Skin of body (tissue), 2 donors: ENCODE results near the gene C20orf202. TPM values are rescaled to one million over a fixed set of nuclear protein-coding genes. Genes with fewer than 3 reads are reported as not detected.

ENCODE experiments used
- DNase-seq: peaks from one replicate; lab custom pipeline; 2025; lab: John Stamatoyannopoulos, UW
- total RNA-seq: library from RNA; depleted of rRNA; stranded (reverse); fragments of >200 nt; gene quantifications from one replicate; pipeline ENCODE4 v1.2.3, GENCODE V29; 2014

The C20orf202 gene
- total RNA-seq, 1 donor from 2014 or later = 0.69 TPM

- DNase-seq = no peak
These were observed 18.5 kb upstream of the C20orf202 start, which contains the start of gene TMEM74B for GRCh38 chr20:1184638-1185315. TSS of gene TMEM74B (minus strand) at chr20:1184981. CDS start at chr20:1183801, 1,180 bp downstream.

DNA sequence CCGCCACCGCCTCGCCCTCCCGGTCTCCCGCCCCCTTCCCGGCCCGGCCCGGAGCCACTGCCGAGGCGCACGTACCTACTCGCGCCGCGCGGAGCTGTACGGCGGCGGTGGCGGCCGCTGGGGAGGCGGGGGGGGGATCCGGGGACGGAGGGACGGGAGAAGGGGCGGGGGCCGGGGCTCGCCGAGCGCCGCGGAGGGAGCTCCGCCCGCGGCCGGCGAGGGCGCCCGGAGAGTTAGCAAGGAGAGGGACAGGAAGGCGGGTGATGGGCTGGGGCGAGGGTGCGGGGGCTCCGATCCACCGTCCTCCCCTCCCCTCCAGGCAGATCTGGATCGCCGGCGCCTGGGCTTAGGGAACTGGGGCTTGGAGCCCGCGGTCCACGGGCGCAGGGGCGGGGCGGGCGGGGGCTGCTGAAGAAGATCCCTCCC is 17.9 kb upstream of the C20orf202 start:
- DNase-seq = no peak

- DNase-seq = peak; percentile 11
These were observed 17.4 kb upstream of the C20orf202 start for GRCh38 chr20:1185790-1186334.

DNA sequence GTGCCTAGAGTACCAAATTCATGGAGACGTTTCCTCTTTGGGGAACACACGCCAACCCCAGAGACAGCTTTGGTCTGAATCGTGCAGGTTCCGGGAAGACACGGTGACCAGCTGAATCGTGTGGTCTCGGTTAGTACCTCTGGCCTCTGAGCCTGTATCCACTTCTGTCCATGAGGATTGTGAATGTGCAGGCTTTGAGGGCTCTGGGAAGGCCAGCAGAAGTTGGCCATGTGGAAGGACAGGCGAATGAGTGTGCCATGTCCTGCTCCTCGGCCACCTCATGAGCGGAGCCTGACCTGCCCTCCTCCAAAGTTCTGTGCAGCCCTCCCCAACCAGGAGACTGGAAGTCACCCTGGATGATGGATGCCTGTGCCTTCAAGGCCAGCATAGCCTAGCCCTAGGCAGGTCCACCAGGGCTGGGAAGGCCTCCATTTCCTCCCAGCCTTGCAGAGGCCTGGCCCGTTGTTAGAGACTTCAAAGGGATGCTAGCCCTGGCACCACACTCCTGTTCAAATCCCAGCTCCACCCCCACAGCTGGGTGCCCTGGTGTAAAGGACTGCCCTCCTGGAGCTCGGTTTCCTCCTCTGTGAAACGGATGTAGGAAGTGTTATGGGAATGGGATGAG is 16.8 kb upstream of the C20orf202 start:
- DNase-seq = no peak

GRCh38 chr20:1187605-1188171 is 15.6 kb upstream of the C20orf202 start:
- peak; percentile 19 for DNase-seq

DNA sequence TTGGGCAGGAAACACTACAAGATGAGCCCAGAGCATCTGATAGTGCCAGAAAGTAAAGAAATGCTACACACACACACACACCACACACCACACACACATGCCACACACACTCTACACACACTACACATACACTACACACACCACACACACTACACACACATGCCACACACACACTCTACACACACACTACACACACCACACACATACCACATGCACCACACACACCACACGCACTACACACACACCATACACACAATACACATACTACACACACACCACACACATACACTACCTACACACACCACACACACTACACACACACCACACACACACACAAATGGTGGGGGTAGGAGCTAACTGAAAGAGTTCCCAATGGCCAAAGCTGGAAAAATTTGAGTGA is 14.9 kb upstream of the C20orf202 start:
- no peak for DNase-seq

- no peak for DNase-seq
These were observed 13.4 kb upstream of the C20orf202 start for GRCh38 chr20:1189827-1190226.

- DNase-seq = no peak
These were observed 12.4 kb upstream of the C20orf202 start for GRCh38 chr20:1190847-1191246.

GRCh38 chr20:1191299-1191698 is 12.0 kb upstream of the C20orf202 start:
- no peak for DNase-seq

DNA sequence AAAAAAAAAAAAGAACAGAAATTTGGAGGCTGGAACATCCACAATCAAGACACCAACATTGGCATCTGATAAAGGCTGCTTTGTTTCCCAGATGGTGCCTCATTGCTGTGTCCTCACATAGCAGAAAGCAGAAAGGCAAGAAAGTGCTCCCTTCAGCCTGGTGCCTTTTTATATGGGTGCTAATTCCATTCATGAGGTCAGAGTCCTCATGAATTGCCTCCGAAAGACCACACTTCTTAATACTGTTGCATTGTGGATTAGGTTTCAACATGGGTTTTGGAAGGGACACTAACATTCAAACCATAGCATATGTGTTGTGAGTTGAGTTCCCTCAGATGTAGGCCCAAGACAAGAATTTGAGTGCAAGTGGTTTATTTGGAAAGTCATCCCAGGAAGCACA is 8.0 kb upstream of the C20orf202 start:
- DNase-seq = no peak

DNA sequence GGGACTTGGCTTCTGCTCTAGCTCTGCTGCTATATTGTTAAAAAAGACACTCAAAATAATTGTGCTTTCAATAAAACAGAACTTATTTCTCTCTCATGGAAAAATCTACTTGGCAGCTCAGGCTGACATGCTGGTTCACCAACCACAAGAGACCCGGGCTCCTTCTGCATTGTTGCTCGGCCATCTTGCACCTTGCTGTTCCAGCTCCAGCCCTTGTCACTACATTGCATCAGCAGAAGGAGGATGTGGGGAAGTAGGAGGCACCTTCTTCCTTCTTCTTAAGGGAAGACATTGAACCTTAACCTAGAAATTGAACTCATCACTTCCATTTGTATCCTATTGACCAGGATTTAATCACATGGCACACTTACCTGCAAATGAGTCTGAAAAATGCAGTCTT is 6.6 kb upstream of the C20orf202 start:
- no peak for DNase-seq

- no peak for DNase-seq
These were observed 5.5 kb upstream of the C20orf202 start for GRCh38 chr20:1197801-1198200.

GRCh38 chr20:1198751-1199150 is 4.5 kb upstream of the C20orf202 start:
- DNase-seq = no peak

DNA sequence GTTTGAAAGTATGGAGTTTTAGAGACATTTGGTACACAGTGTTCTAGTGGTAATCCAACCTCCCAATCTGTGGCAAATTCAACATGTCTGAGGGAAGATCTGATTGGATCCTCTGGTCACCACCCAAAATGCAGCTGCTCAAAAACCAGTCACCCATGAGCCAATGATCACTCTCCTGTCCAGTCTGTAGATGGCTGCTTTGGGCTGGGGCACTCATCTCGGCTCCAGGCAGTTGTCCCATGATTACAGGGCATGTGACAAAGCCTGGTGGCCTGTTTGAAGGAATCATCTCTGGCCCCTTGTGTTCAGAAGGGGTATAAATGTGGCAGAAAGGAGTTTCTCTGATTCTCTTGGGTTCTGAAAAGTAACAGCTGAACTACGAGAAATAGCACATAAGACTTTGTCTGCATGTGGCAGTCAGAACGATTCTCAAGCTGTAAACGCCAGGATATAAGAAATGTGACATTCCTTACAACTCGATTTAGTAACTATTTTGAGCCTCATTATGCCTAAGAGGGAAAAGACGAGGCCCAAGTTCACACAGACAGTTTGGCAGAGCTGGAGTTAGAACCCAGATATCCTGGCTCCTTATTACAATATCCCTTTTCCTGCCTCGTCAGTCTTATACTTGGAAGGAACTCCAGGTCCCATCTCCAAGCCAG is 3.9 kb upstream of the C20orf202 start:
- no peak for DNase-seq

GRCh38 chr20:1199964-1200363 is 3.3 kb upstream of the C20orf202 start:
- DNase-seq = no peak

DNA sequence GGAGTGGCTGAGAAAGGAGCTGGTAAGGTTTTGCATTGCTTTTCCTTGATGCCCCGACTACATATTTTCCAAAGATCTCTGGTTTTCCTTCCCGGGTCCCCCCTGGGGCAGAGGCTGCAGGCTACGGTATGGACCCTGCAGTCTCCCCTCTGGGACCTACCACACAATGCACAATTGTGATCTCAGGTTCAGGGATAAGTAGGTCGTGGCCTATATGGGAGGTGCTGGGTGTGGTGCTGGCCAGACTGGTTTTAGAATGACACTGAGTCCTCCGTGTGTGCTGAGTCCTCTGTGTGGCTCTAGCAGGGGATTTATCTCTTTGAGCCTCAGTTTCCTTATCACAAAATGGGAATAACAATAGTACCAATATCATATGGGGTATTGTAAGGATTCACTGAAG is 376 bp downstream of the C20orf202 start:
- DNase-seq = no peak

DNA sequence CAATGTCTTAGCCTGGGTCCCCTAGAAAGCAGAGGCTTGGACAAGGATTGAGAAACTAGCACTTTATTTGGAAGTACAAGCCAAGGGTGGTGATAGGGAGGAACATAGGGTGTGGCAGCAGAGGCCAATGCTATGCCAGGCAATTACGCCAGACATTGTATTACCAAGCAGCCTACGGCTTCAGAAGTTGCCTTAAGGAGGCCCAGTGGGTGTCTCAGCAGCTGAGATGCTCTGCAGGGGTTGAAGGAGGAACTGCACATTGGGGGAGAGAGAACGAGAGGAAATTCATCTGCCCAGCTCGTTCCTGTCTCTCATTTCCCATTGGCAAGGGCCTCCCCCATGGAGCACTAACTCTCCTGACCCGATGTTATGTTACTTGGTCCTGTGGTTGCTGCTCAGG is 859 bp downstream of the C20orf202 start:
- no peak for DNase-seq

GRCh38 chr20:1204576-1204975 is 1.3 kb downstream of the C20orf202 start:
- no peak for DNase-seq

DNA sequence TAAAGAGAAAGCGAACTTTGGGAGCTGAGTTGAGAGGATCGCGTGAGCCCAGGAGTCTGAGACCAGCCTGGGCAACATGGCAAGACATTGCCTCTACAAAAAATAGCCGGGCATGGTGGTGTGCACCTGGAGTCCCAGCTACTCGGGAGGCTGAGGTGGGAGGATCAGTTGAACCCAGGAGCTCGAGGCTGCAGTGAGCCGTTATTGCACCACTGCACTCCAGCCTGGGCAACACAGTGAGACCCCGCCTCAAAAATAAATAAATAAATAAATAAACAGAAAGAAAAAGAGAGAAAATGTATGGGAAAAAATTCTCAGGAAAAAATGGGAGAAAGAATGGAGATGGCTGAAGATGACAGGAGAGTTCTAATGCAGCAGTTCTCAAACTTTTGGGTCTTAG is 2.5 kb downstream of the C20orf202 start:
- no peak for DNase-seq

GRCh38 chr20:1206366-1207148 is 3.3 kb downstream of the C20orf202 start:
- DNase-seq = peak; percentile 56

DNA sequence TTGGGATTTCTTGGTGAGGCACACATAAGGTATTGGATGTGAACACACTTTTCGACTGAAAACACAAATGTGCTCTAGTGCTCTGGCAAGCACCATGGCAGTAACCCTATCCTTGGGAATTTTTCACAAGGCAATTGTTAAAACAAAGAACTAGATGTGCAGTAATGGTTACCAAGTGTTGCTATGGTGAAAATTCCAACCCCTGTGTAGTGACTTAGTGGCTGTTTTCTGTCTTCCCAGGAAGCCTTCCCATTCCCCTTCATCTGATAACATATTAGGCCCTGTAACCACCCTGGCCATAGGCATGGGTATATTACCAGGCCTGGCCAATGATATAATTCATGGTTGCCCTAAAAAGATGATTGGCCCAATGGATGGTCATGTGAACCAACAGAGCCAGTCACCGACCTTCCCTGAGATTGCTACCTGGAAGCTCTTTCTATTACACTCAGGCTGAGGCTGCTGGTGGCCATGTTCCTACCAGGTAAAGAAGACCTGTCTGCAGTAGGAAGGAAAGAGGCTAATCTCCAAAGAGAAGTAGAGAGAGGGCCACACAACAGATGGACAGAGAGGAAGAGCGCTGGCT is 4.1 kb downstream of the C20orf202 start:
- no peak for DNase-seq
